Neural progenitor cell (in vitro differentiated cells): ENCODE measurements around the gene CPNE4. TPM values are rescaled to one million over a fixed set of nuclear protein-coding genes. Genes with fewer than 3 reads are reported as not detected.
A peak's percentile ranks its signal among the peaks of the same experiment; 100 is the strongest.

Source experiments
- DNase-seq: peaks from one replicate; pipeline ENCODE4 v3.0.0-alpha.2; 2016; ENCODE audit warnings: low spot score
- H2AFZ ChIP-seq: fragments of 200-600 bp; sonication (generic); replicated peaks from 2 replicates; pipeline ENCODE4 v1.6.1; 2016; ENCODE audit warnings: antibody characterized with exemption
- H3F3A ChIP-seq: fragments of 200-600 bp; sonication (generic); 2 replicates; pipeline ENCODE4 v1.6.1; 2016; ENCODE audit warnings: antibody characterized with exemption, low read depth
- H3K27ac ChIP-seq: fragments of 200-600 bp; sonication (generic); 2 replicates; pipeline ENCODE4 v1.5.1; 2016; ENCODE audit warnings: mild to moderate bottlenecking
- H3K27me3 ChIP-seq: fragments of 200-600 bp; sonication (generic); 2 replicates; pipeline ENCODE4 v1.6.1; 2016; ENCODE audit warnings: mild to moderate bottlenecking, moderate library complexity
- H3K36me3 ChIP-seq: fragments of 200-600 bp; sonication (generic); 2 replicates; pipeline ENCODE4 v1.5.1; 2016
- H3K4me1 ChIP-seq: fragments of 200-600 bp; sonication (generic); 2 replicates; pipeline ENCODE4 v1.6.1; 2016; ENCODE audit warnings: mixed run types
- H3K4me2 ChIP-seq: fragments of 200-600 bp; sonication (generic); 2 replicates; pipeline ENCODE4 v1.6.1; 2016
- H3K4me3 ChIP-seq: fragments of 200-600 bp; sonication (generic); 2 replicates; pipeline ENCODE4 v1.5.1; 2016
- H3K79me2 ChIP-seq: fragments of 200-600 bp; sonication (generic); 2 replicates; pipeline ENCODE4 v1.6.1; 2016; ENCODE audit warnings: low read depth
- H3K9ac ChIP-seq: fragments of 200-600 bp; sonication (generic); 2 replicates; pipeline ENCODE4 v1.6.1; 2016
- H3K9me3 ChIP-seq: fragments of 200-600 bp; sonication (generic); 2 replicates; pipeline ENCODE4 v1.5.1; 2016; ENCODE audit warnings: low read depth
- H4K20me1 ChIP-seq: fragments of 200-600 bp; sonication (generic); 2 replicates; pipeline ENCODE4 v1.6.1; 2016; ENCODE audit warnings: low read depth
- H3K27ac Mint-ChIP-seq: 3 replicates; pipeline ENCODE4 v1.8.0; 2021; ENCODE audit warnings: mixed read lengths
- H3K27me3 Mint-ChIP-seq: 2 replicates; pipeline ENCODE4 v1.8.0; 2022; ENCODE audit warnings: low read depth, mild to moderate bottlenecking, inconsistent platforms, moderate library complexity, mixed read lengths; ENCODE audit not compliant: insufficient read depth
- H3K36me3 Mint-ChIP-seq: 3 replicates; pipeline ENCODE4 v1.8.0; 2021; ENCODE audit warnings: mixed read lengths
- H3K4me1 Mint-ChIP-seq: 3 replicates; pipeline ENCODE4 v1.8.0; 2021; ENCODE audit warnings: mixed read lengths
- H3K4me3 Mint-ChIP-seq: 3 replicates; pipeline ENCODE4 v1.8.0; 2021; ENCODE audit warnings: mild to moderate bottlenecking, moderate library complexity, mixed read lengths
- H3K9me3 Mint-ChIP-seq: 3 replicates; pipeline ENCODE4 v1.8.0; 2020; ENCODE audit warnings: mixed read lengths
- CTCF ChIP-seq: fragments of 200-600 bp; sonication (generic); IDR thresholded peaks from 2 replicates; pipeline ENCODE4 v1.5.1; 2017; ENCODE audit warnings: antibody characterized with exemption, mild to moderate bottlenecking
- EZH2 ChIP-seq: fragments of 200-600 bp; sonication (generic); IDR thresholded peaks from 2 replicates; pipeline ENCODE4 v1.6.1; 2017; ENCODE audit warnings: antibody characterized with exemption, mild to moderate bottlenecking, moderate library complexity
- EZH2phosphoT487 ChIP-seq: fragments of 200-600 bp; sonication (generic); IDR thresholded peaks from 2 replicates; pipeline ENCODE4 v1.6.1; 2017; ENCODE audit warnings: antibody characterized with exemption
- total RNA-seq: library from RNA; depleted of rRNA; stranded (reverse); fragments of >200 nt; gene quantifications from 2 replicates; pipeline ENCODE4 v1.2.3, GENCODE V29; 2015; ENCODE audit warnings: low replicate concordance

The CPNE4 gene
- 0.09 TPM in 1 of 2 replicates, not detected in the other for total RNA-seq

DNA sequence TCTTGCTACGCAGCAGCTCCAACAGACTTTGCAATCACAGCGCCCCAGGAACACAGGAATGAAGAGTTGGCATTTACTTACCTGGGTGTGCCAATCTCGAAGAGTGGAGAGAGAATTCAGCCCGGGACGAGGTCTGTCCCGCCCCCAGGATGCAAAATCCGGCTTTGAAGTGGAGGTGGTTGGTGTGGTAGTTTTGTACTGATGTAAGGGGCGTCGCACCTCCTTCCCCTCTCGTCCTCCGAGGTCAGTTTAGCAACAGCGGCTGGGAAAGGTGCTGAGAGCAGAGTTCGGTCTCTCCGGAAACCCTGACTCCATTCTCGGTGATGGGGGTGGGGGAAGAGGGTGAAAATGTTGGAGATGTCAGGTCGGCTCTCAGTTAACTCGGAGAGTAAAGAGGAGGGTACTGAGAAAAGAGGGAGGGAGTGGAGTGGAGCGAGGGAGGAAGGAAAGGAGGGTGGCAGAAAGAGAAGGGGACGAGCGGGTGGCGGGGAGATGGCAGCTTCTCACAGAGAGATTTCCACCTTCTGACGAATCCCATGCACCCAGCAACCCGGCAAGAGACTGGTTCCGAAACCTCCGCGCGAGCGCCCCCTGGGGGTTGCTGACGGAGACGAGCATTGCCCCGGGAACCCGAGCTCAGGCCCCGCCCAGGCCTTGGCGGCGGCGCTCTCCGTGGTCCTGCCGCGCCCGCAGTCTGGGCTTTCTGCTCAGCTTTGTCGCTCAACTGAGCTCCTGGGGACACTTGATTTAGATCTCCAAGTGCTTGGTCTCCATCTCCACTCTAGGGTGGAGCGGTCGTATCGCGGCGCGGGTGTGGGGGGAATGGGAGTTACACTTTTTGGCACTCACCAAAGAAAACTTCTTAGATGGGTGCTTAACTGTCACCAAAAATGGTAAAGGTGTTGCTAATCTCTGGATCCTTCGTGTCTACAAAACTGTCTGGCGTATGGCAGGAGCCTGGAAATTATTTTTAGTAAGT is at the start of gene CPNE4:
TSS of gene CPNE4 (minus strand) at position 529 of the 979 bp plus-strand sequence.
- no peaks in the 10 kb centered on the region for H3F3A ChIP-seq
- H3K4me3 ChIP-seq = peak within 1 kb of the TSS; percentile 48
- no peaks in the 10 kb centered on the region for H3K36me3 Mint-ChIP-seq
- no peak within 1 kb of the TSS for H3K27ac Mint-ChIP-seq
- peaks cover 30% of the 10 kb centered on the region for H3K4me1 Mint-ChIP-seq
- no peaks in the 10 kb centered on the region for H3K79me2 ChIP-seq
- no peaks in the 10 kb centered on the region for H3K9me3 ChIP-seq
- H3K4me2 ChIP-seq = peak within 1 kb of the TSS; percentile 91
- H3K9me3 Mint-ChIP-seq = no peaks in the 10 kb centered on the region
- peak within 1 kb of the TSS; percentile 91 for H3K4me3 Mint-ChIP-seq
- H3K27me3 Mint-ChIP-seq = peaks cover 21% of the 10 kb centered on the region
- no peaks in the 10 kb centered on the region for H3K36me3 ChIP-seq
- peak within 1 kb of the TSS; percentile 66 for H2AFZ ChIP-seq
- no peaks in the 10 kb centered on the region for H4K20me1 ChIP-seq
- no peak for TF ChIP-seq EZH2
- TF ChIP-seq EZH2phosphoT487 = peak; percentile 43
- peak; percentile 87 for TF ChIP-seq CTCF
- peaks cover 75% of the 10 kb centered on the region for H3K27me3 ChIP-seq
- H3K27ac ChIP-seq = no peak within 1 kb of the TSS
- no peak within 1 kb of the TSS for H3K9ac ChIP-seq
- peak; percentile 95 for DNase-seq
- H3K4me1 ChIP-seq = peaks cover 5% of the 10 kb centered on the region

- H3K27me3 Mint-ChIP-seq = no peaks in the 10 kb centered on the region
- TF ChIP-seq EZH2 = no peak
- TF ChIP-seq CTCF = no peak
- no peak for TF ChIP-seq EZH2phosphoT487
- no peaks in the 10 kb centered on the region for H3K36me3 Mint-ChIP-seq
- no peak overlapping the region for H3K4me3 Mint-ChIP-seq
- Histone ChIP-seq H4K20me1 (no peaks in the 10 kb centered on the region), H3K4me2 (no peak overlapping the region), H3K36me3 (no peaks in the 10 kb centered on the region), H2AFZ (no peak overlapping the region), H3K27me3 (no peaks in the 10 kb centered on the region), H3K27ac (no peak overlapping the region), H3K9me3 (no peaks in the 10 kb centered on the region), H3K4me3 (no peak overlapping the region), H3K79me2 (no peaks in the 10 kb centered on the region), H3F3A (no peaks in the 10 kb centered on the region), H3K9ac (no peak overlapping the region), H3K4me1 (no peaks in the 10 kb centered on the region)
- no peak for DNase-seq
- H3K27ac Mint-ChIP-seq = no peak overlapping the region
- peaks cover 7% of the 10 kb centered on the region for H3K4me1 Mint-ChIP-seq
- peaks cover 2% of the 10 kb centered on the region for H3K9me3 Mint-ChIP-seq
These were observed 48.9 kb upstream of the CPNE4 start for GRCh38 chr3:132083583-132084279.

DNA sequence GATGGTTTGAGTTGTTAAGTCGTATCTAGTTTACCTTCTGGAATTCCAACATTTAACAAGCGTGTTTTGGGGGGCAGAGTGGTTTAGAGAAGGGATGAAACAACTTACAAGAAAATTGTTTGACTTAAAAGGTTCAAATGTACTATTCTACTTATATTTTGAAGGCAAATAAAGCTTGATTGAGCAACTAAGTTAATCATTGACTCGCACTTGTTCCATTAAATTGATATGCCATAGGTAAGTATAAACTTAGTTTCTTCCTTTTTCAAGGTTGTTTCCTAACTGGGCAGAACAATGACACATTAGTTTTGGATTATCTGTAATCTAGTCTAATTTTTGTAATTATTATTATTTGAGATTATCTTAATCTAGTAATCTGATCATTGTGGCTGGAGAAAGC is 48.3 kb upstream of the CPNE4 start:
- Histone ChIP-seq H3F3A (no peaks in the 10 kb centered on the region), H3K27me3 (no peaks in the 10 kb centered on the region), H3K79me2 (no peaks in the 10 kb centered on the region), H3K36me3 (no peaks in the 10 kb centered on the region), H3K4me1 (no peaks in the 10 kb centered on the region), H3K9ac (no peak overlapping the region), H2AFZ (no peak overlapping the region), H3K9me3 (no peaks in the 10 kb centered on the region), H3K4me3 (no peak overlapping the region), H3K27ac (no peak overlapping the region), H4K20me1 (no peaks in the 10 kb centered on the region), H3K4me2 (no peak overlapping the region)
- Mint-ChIP-seq H3K4me3 (no peak overlapping the region), H3K9me3 (peaks cover 2% of the 10 kb centered on the region), H3K36me3 (no peaks in the 10 kb centered on the region), H3K27ac (no peak overlapping the region), H3K27me3 (no peaks in the 10 kb centered on the region), H3K4me1 (peaks cover 7% of the 10 kb centered on the region)
- TF ChIP-seq CTCF (no peak), EZH2phosphoT487 (no peak), EZH2 (no peak)
- no peak for DNase-seq
